AG04450 (cell line): ENCODE measurements around the gene MCM10. TPM values are rescaled to one million over a fixed set of nuclear protein-coding genes. Genes with fewer than 3 reads are reported as not detected.

Source experiments
- CTCF ChIA-PET: fragments of 300-600, 350-600 bp; formaldehyde crosslinking; extraction: SDS; loops from one replicate; lab custom pipeline; 2022; ENCODE audit warnings: antibody characterized with exemption, inconsistent platforms; lab: Charles Lee
- POLR2A ChIA-PET: fragments of 350-600 bp; formaldehyde crosslinking; extraction: SDS; loops from one replicate; lab custom pipeline; 2021; ENCODE audit warnings: antibody characterized with exemption, inconsistent platforms; lab: Yijun Ruan, JAX
- DNase-seq: peaks from one replicate; pipeline ENCODE4 v3.0.0-alpha.2; 2011; ENCODE audit warnings: low read depth, low spot score
- H3K27ac ChIP-seq: one replicate; pipeline ENCODE4 v1.5.1; 2012; ENCODE audit warnings: low read depth, low read length, control low read depth
- H3K27me3 ChIP-seq: one replicate; pipeline ENCODE4 v1.6.0; 2012; ENCODE audit warnings: low read length; ENCODE audit not compliant: control insufficient read depth, insufficient read depth
- H3K4me3 ChIP-seq: 2 replicates; pipeline ENCODE4 v1.5.1; 2011; ENCODE audit warnings: mild to moderate bottlenecking, low read depth, low read length, control low read depth
- H3K9me3 ChIP-seq: 2 replicates; pipeline ENCODE4 v1.5.1; 2012; ENCODE audit warnings: low read length; ENCODE audit not compliant: control insufficient read depth, insufficient read depth
- polyA plus RNA-seq: library from polyadenylated mRNA; depleted of rRNA; stranded (reverse); fragments of >200 nt; gene quantifications from 2 replicates; pipeline ENCODE4 v1.2.3, GENCODE V29; 2011; rRNA removed
- small RNA-seq: library from RNA; depleted of rRNA; stranded (forward); fragments of <200 nt; gene quantifications from one replicate; pipeline ENCODE3, GENCODE V24; 2012; ENCODE audit warnings: low read depth; ENCODE audit not compliant: insufficient read length
- TF ChIP-seq, protein P1 (sequence below): IDR thresholded peaks from 2 replicates; pipeline ENCODE4 v1.5.1; 2011; ENCODE audit warnings: low read depth, low read length, control low read depth, inconsistent platforms

MCM10 gene
- polyA plus RNA-seq, 1 experiment: 2.6 TPM

DNA sequence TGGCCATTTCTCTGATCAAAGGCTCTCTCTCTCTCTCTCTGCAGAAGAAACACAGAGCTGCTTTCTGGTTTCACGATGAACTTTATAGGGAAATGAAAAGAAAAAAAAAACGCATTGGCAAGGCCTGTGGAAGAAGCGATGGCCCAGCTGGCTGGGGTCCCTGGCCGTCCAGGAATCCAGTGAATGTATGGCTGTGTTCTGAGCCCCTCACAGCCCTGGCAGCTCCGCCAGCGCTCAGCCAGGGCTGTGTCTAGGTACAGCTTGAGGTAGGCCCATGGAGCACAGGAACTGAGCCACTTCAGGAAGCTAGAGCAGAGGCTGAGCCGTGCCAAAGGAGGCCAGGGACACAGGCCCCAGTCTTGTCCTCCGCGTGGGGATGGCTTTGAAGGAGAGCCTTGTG lies 85.9 kb downstream of the MCM10 start:
- Histone ChIP-seq H3K4me3 (no peak overlapping the region), H3K27me3 (no peaks in the 10 kb centered on the region), H3K9me3 (no peaks in the 10 kb centered on the region), H3K27ac (no peak overlapping the region)
- TF ChIP-seq, protein P1, sequence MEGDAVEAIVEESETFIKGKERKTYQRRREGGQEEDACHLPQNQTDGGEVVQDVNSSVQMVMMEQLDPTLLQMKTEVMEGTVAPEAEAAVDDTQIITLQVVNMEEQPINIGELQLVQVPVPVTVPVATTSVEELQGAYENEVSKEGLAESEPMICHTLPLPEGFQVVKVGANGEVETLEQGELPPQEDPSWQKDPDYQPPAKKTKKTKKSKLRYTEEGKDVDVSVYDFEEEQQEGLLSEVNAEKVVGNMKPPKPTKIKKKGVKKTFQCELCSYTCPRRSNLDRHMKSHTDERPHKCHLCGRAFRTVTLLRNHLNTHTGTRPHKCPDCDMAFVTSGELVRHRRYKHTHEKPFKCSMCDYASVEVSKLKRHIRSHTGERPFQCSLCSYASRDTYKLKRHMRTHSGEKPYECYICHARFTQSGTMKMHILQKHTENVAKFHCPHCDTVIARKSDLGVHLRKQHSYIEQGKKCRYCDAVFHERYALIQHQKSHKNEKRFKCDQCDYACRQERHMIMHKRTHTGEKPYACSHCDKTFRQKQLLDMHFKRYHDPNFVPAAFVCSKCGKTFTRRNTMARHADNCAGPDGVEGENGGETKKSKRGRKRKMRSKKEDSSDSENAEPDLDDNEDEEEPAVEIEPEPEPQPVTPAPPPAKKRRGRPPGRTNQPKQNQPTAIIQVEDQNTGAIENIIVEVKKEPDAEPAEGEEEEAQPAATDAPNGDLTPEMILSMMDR: no peak
- CTCF ChIA-PET: interaction anchor here (0.6 kb wide), 1 partner anchor 41 kb away, joined by 4 read pairs; no protein-coding TSS in a partner anchor
- no peak for DNase-seq
- POLR2A ChIA-PET: no interaction called here

DNA sequence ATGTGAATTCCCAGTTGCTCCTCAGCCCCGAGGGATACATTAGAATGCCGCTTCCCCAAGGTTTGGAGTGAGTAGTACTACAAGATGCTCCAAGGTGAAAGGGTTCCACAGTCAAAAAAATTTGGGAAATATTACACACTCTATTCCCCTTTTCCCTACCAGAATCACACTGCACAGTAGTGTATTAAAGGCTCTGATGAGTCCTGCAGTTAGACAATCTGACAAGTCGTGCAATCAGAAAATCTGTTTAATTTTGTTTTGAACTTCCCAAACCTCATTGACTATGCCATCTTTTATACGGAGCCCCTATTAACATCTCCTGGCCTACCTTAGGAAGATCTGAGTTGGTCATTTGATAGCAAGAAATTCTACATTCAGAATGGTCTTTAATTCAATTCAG lies 86.4 kb downstream of the MCM10 start:
- POLR2A ChIA-PET: no interaction called here
- no peak for DNase-seq
- Histone ChIP-seq H3K9me3 (no peaks in the 10 kb centered on the region), H3K27ac (no peak overlapping the region), H3K4me3 (no peak overlapping the region), H3K27me3 (no peaks in the 10 kb centered on the region)
- TF ChIP-seq, protein P1: no peak
- CTCF ChIA-PET: no interaction called here

DNA sequence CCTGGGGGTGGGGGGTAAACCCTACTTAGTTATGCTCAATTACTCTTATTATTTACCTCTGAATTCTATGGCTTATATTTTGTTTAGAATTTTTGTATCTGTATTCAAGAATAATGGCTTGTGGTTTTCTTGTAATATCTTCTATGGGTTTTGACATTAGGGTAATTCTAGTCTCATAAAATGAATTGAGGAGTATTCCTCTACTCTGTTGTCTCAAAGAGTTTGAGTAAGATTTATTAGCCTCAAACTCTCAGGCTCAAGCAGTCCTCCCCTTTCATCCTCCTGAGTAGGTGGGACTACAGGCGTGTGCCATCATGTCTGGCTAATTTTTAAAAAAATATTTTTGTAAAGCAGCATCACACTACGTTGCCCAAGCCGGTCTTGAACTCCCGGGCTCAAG lies 92.4 kb downstream of the MCM10 start:
- DNase-seq: no peak
- TF ChIP-seq, protein P1: no peak
- no peak overlapping the region for H3K4me3 ChIP-seq
- ChIA-PET CTCF (no interaction called here), POLR2A (no interaction called here)
- no peak overlapping the region for H3K27ac ChIP-seq
- peaks cover 3% of the 10 kb centered on the region for H3K27me3 ChIP-seq
- H3K9me3 ChIP-seq: no peaks in the 10 kb centered on the region

DNA sequence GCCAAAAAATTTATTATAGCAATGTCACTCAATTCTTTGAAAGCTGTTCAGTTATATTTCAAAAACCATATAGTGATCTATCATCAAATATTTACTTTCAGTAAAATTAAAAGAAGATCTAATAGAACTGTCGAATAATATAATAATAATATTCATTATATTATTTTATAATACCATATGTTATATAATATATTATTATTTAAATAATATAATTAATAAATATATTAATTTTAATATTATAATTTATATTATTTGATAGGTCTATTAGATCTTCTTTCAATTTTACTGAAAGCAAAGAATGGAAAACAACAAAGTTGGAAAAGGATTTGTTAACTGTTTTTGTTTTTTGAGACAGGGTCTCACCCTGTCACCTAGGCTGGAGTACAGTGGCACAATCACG lies 95.3 kb downstream of the MCM10 start:
- CTCF ChIA-PET: no interaction called here

DNA sequence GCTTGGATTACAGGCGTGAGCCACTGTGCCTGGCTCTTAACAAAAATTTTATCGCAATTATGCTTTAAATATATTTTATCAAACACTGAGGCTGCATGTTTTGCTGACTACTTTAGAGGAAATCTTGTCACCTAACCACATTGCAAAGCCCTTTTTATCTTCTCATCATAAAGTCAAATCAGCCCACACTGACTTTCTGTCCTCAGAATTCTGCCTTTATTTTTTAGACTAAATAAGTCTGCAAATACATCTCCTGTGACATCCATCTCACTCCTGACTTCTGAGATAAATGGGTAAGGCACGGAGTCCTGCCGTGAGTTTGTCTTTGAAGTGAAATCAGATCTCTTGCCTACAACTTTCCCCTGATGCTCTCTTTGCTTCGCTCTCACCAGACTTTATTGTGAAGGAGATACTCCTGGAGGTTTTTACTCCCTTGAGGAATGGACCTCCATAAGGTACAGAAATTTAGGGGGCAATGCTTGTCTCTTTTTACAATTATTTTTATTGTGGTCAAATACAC lies 96.3 kb downstream of the MCM10 start:
- TF ChIP-seq, protein P1: no peak
- Histone ChIP-seq H3K9me3 (0 out of 2 replicates have a peak, but pooled peaks cover 3% of the 10 kb centered on the region), H3K27ac (no peak overlapping the region), H3K27me3 (peaks cover 3% of the 10 kb centered on the region), H3K4me3 (no peak overlapping the region)
- no peak for DNase-seq
- ChIA-PET CTCF (no interaction called here), POLR2A (no interaction called here)

More for the DNA sequence above, 95.3 kb downstream of the MCM10 start:
- Histone ChIP-seq H3K27me3 (peaks cover 3% of the 10 kb centered on the region), H3K9me3 (0 out of 2 replicates have a peak, but pooled peaks cover 3% of the 10 kb centered on the region), H3K4me3 (no peak overlapping the region), H3K27ac (no peak overlapping the region)
- TF ChIP-seq, protein P1: no peak
- POLR2A ChIA-PET: no interaction called here
- no peak for DNase-seq

Small RNA genes within 50 kb of the gene (small RNA-seq; reads per million reads assigned to genes)
- gene RNU6-6P: not detected

Other genes with a start within 250 kb of the MCM10 start
- 3.2 and 3.3 TPM in 2 replicates for gene CCDC3, start 159.8 kb upstream of the MCM10 start, polyA plus RNA-seq
- 73.8 and 82.7 TPM in 2 replicates for gene OPTN, start 61.4 kb upstream of the MCM10 start, polyA plus RNA-seq
- not detected in 2 replicates for gene UCMA, start 72.8 kb downstream of the MCM10 start, polyA plus RNA-seq
- 15.3 and 16.7 TPM in 2 replicates for gene PHYH, start 138.5 kb downstream of the MCM10 start, polyA plus RNA-seq
- 76.2 and 76.9 TPM in 2 replicates for gene SEPHS1, start 186.7 kb downstream of the MCM10 start, polyA plus RNA-seq